Endometrial microvascular endothelial cells (primary cell): ENCODE results near the gene ANKRD17. TPM values are rescaled to one million over a fixed set of nuclear protein-coding genes. Genes with fewer than 3 reads are reported as not detected.
"Not testable (repeated sequence)": the region's sequence is repeated elsewhere in the genome, so short reads cannot be mapped to it uniquely, and the experiment has no call there.

ENCODE experiments used
- in situ Hi-C: cut with HindIII; loops from 2 replicates; pipeline ENCODE4 v1.10.0; 2017; ENCODE audit warnings: low sequenced_read_pairs, low pct_unique_long_range_greater_than_20kb; ENCODE audit errors: inconsistent ontology term
- total RNA-seq: library from RNA; depleted of rRNA; stranded (reverse); fragments of >200 nt; gene quantifications from one replicate; pipeline ENCODE4 v1.2.3, GENCODE V29; 2015; ENCODE audit errors: inconsistent ontology term

ANKRD17 gene
- total RNA-seq, 1 donor from 2014 or later: 42.9 TPM

GRCh38 chr4:73248821-73249220, 9.8 kb downstream of the ANKRD17 start:
- in situ Hi-C loops: no loop called here

GRCh38 chr4:73248416-73248815, 10.2 kb downstream of the ANKRD17 start:
- in situ Hi-C loops: no loop called here

GRCh38 chr4:73247100-73247499, 11.5 kb downstream of the ANKRD17 start:
- in situ Hi-C loops: no loop called here

GRCh38 chr4:73245955-73246354, 12.6 kb downstream of the ANKRD17 start:
- in situ Hi-C loops: no loop called here

- in situ Hi-C loops: no loop called here
Observed at GRCh38 chr4:73244945-73245601, 13.5 kb downstream of the ANKRD17 start.

- in situ Hi-C loops: no loop called here
Observed at GRCh38 chr4:73237044-73237443, 21.6 kb downstream of the ANKRD17 start.

- in situ Hi-C loops: no loop called here
Observed at GRCh38 chr4:73236151-73236550, 22.4 kb downstream of the ANKRD17 start.

GRCh38 chr4:73234712-73235111, 23.9 kb downstream of the ANKRD17 start:
- in situ Hi-C loops: no loop called here

GRCh38 chr4:73231518-73232487, 26.8 kb downstream of the ANKRD17 start:
- in situ Hi-C loops: no loop called here

- in situ Hi-C loops: no loop called here
Observed at GRCh38 chr4:73230865-73231517, 27.6 kb downstream of the ANKRD17 start.

- in situ Hi-C loops: not testable (repeated sequence)
Observed at GRCh38 chr4:73228800-73229199, 29.8 kb downstream of the ANKRD17 start.

- in situ Hi-C loops: no loop called here
Observed at GRCh38 chr4:73224886-73225285, 33.7 kb downstream of the ANKRD17 start.

GRCh38 chr4:73223258-73223650, 35.3 kb downstream of the ANKRD17 start:
- in situ Hi-C loops: no loop called here

- in situ Hi-C loops: no loop called here
Observed at GRCh38 chr4:73222466-73223257, 35.9 kb downstream of the ANKRD17 start.

GRCh38 chr4:73221734-73222133, 36.9 kb downstream of the ANKRD17 start:
- in situ Hi-C loops: no loop called here

GRCh38 chr4:73220815-73221214, 37.8 kb downstream of the ANKRD17 start:
- in situ Hi-C loops: no loop called here

GRCh38 chr4:73213916-73214653, 44.5 kb downstream of the ANKRD17 start:
- in situ Hi-C loops: no loop called here

GRCh38 chr4:73212982-73213730, 45.4 kb downstream of the ANKRD17 start:
- in situ Hi-C loops: no loop called here
